Type B pancreatic cell (in vitro differentiated cells): Measurements from ENCODE around the gene SLC3A2. TPM values are rescaled to one million over a fixed set of nuclear protein-coding genes. Genes with fewer than 3 reads are reported as not detected.

ENCODE experiments used
- DNase-seq: peaks from one replicate; pipeline ENCODE4 v3.0.0; 2021; ENCODE audit warnings: mixed read lengths; ENCODE audit not compliant: unreplicated experiment; ENCODE audit errors: extremely low spot score
- H3K27ac Mint-ChIP-seq: 2 replicates; pipeline ENCODE4 v1.8.0; 2021; ENCODE audit warnings: mild to moderate bottlenecking, mixed read lengths
- H3K27me3 Mint-ChIP-seq: 2 replicates; pipeline ENCODE4 v1.8.0; 2021; ENCODE audit warnings: mixed read lengths
- H3K36me3 Mint-ChIP-seq: 2 replicates; pipeline ENCODE4 v1.8.0; 2021; ENCODE audit warnings: mixed read lengths
- H3K4me1 Mint-ChIP-seq: one replicate; pipeline ENCODE4 v1.8.0; 2021; ENCODE audit warnings: mixed read lengths; ENCODE audit not compliant: unreplicated experiment
- H3K4me3 Mint-ChIP-seq: 2 replicates; pipeline ENCODE4 v1.8.0; 2021; ENCODE audit warnings: mild to moderate bottlenecking, mixed read lengths
- H3K9me3 Mint-ChIP-seq: 2 replicates; pipeline ENCODE4 v1.8.0; 2021; ENCODE audit warnings: mixed read lengths
- CTCF ChIP-seq: fragments of 200-600 bp; sonication (generic); conservative IDR thresholded peaks from 2 replicates; pipeline ENCODE4 v1.5.0; 2021; ENCODE audit warnings: antibody characterized with exemption, mild to moderate bottlenecking
- total RNA-seq: library from RNA; stranded (reverse); gene quantifications from 2 replicates; pipeline ENCODE4 v1.2.1, GENCODE V29; 2021; ENCODE audit warnings: low replicate concordance

Gene SLC3A2
- total RNA-seq, 1 donor from 2014 or later: 190 TPM

- H3K27ac Mint-ChIP-seq: peak overlapping the region; percentile 92
- no peaks in the 10 kb centered on the region for H3K9me3 Mint-ChIP-seq
- no peaks in the 10 kb centered on the region for H3K27me3 Mint-ChIP-seq
- H3K36me3 Mint-ChIP-seq: peaks cover 37% of the 10 kb centered on the region
- peak overlapping the region; percentile 58 for H3K4me3 Mint-ChIP-seq
- H3K4me1 Mint-ChIP-seq: peaks cover 34% of the 10 kb centered on the region
- no peak for TF ChIP-seq CTCF
- no peak for DNase-seq
Observed at GRCh38 chr11:62889126-62889483, 8.4 kb downstream of the SLC3A2 start.

GRCh38 chr11:62889484-62890437 lies 9.1 kb downstream of the SLC3A2 start:
- DNase-seq: no peak

GRCh38 chr11:62892077-62892922 lies 11.6 kb downstream of the SLC3A2 start:
- DNase-seq: no peak
- no peak for TF ChIP-seq CTCF
- H3K4me1 Mint-ChIP-seq: peaks cover 22% of the 10 kb centered on the region
- no peaks in the 10 kb centered on the region for H3K27me3 Mint-ChIP-seq
- H3K36me3 Mint-ChIP-seq: peaks cover 17% of the 10 kb centered on the region
- H3K4me3 Mint-ChIP-seq: no peak overlapping the region
- H3K27ac Mint-ChIP-seq: peak overlapping the region; percentile 15
- H3K9me3 Mint-ChIP-seq: peaks cover 4% of the 10 kb centered on the region

More at GRCh38 chr11:62889484-62890437, 9.1 kb downstream of the SLC3A2 start:
- H3K4me1 Mint-ChIP-seq: peaks cover 30% of the 10 kb centered on the region
- no peak for TF ChIP-seq CTCF
- peak overlapping the region; percentile 74 for H3K4me3 Mint-ChIP-seq
- H3K27ac Mint-ChIP-seq: peak overlapping the region; percentile 92
- peaks cover 32% of the 10 kb centered on the region for H3K36me3 Mint-ChIP-seq
- no peaks in the 10 kb centered on the region for H3K27me3 Mint-ChIP-seq
- no peaks in the 10 kb centered on the region for H3K9me3 Mint-ChIP-seq

GRCh38 chr11:62895501-62895900 lies 14.8 kb downstream of the SLC3A2 start:
- peak overlapping the region; percentile 25 for H3K27ac Mint-ChIP-seq
- no peak overlapping the region for H3K4me3 Mint-ChIP-seq
- H3K9me3 Mint-ChIP-seq: peaks cover 4% of the 10 kb centered on the region
- H3K36me3 Mint-ChIP-seq: no peaks in the 10 kb centered on the region
- TF ChIP-seq CTCF: no peak
- peaks cover 4% of the 10 kb centered on the region for H3K4me1 Mint-ChIP-seq
- H3K27me3 Mint-ChIP-seq: peaks cover 4% of the 10 kb centered on the region
- DNase-seq: no peak

GRCh38 chr11:62896049-62896448 lies 15.4 kb downstream of the SLC3A2 start:
- H3K9me3 Mint-ChIP-seq: peaks cover 4% of the 10 kb centered on the region
- H3K4me3 Mint-ChIP-seq: no peak overlapping the region
- no peak overlapping the region for H3K27ac Mint-ChIP-seq
- peaks cover 4% of the 10 kb centered on the region for H3K27me3 Mint-ChIP-seq
- no peak for DNase-seq
- peaks cover 4% of the 10 kb centered on the region for H3K4me1 Mint-ChIP-seq
- no peaks in the 10 kb centered on the region for H3K36me3 Mint-ChIP-seq
- TF ChIP-seq CTCF: no peak
